ENCODE measurements around the gene DAPL1. TPM values are rescaled to one million over a fixed set of nuclear protein-coding genes. Genes with fewer than 3 reads are reported as not detected.

The DAPL1 gene
- total RNA-seq, 2 experiments from 2014 or later, result not detected

GRCh38 chr2:158761621-158762020 lies 33.5 kb upstream of the DAPL1 start:
- Mint-ChIP-seq H3K4me3 (no peak overlapping the region), H3K9me3 (no peaks in the 10 kb centered on the region), H3K36me3 (ENCODE audit: low read depth) (no peaks in the 10 kb centered on the region), H3K27me3 (peaks cover 2% of the 10 kb centered on the region), H3K27ac (no peak overlapping the region), H3K4me1 (no peaks in the 10 kb centered on the region)
- ChIA-PET CTCF (no interaction called here), POLR2A (no interaction called here)
- DNase-seq, result no peak

GRCh38 chr2:158762336-158762735 lies 32.8 kb upstream of the DAPL1 start:
- Mint-ChIP-seq H3K4me3 (no peak overlapping the region), H3K27ac (no peak overlapping the region), H3K9me3 (no peaks in the 10 kb centered on the region), H3K4me1 (no peaks in the 10 kb centered on the region), H3K27me3 (peaks cover 2% of the 10 kb centered on the region), H3K36me3 (ENCODE audit: low read depth) (no peaks in the 10 kb centered on the region)
- POLR2A ChIA-PET, result no interaction called here
- DNase-seq, result no peak
- CTCF ChIA-PET, result interaction anchor here (1.8 kb wide), 1 partner anchor 9 kb away, joined by 8 read pairs; no protein-coding TSS in a partner anchor

- Mint-ChIP-seq H3K4me1 (no peaks in the 10 kb centered on the region), H3K27me3 (peaks cover 4% of the 10 kb centered on the region), H3K9me3 (no peaks in the 10 kb centered on the region), H3K36me3 (ENCODE audit: low read depth) (no peaks in the 10 kb centered on the region), H3K4me3 (no peak overlapping the region), H3K27ac (no peak overlapping the region)
- no peak for DNase-seq
- CTCF ChIA-PET, result no interaction called here
- POLR2A ChIA-PET, result no interaction called here
These were observed 28.6 kb upstream of the DAPL1 start for GRCh38 chr2:158766524-158766923.

GRCh38 chr2:158772306-158773078 lies 22.6 kb upstream of the DAPL1 start:
- Mint-ChIP-seq H3K4me1 (no peaks in the 10 kb centered on the region), H3K27me3 (peaks cover 4% of the 10 kb centered on the region), H3K4me3 (no peak overlapping the region), H3K9me3 (no peaks in the 10 kb centered on the region), H3K27ac (no peak overlapping the region), H3K36me3 (ENCODE audit: low read depth) (no peaks in the 10 kb centered on the region)
- DNase-seq, result no peak
- CTCF ChIA-PET, result no interaction called here
- POLR2A ChIA-PET, result no interaction called here

GRCh38 chr2:158773121-158773520 lies 22.0 kb upstream of the DAPL1 start:
- DNase-seq, result no peak
- Mint-ChIP-seq H3K9me3 (no peaks in the 10 kb centered on the region), H3K4me1 (no peaks in the 10 kb centered on the region), H3K36me3 (ENCODE audit: low read depth) (no peaks in the 10 kb centered on the region), H3K4me3 (no peak overlapping the region), H3K27ac (no peak overlapping the region), H3K27me3 (peaks cover 5% of the 10 kb centered on the region)
- POLR2A ChIA-PET, result no interaction called here
- CTCF ChIA-PET, result no interaction called here

- Mint-ChIP-seq H3K9me3 (no peaks in the 10 kb centered on the region), H3K27me3 (peaks cover 6% of the 10 kb centered on the region), H3K27ac (no peak overlapping the region), H3K4me3 (no peak overlapping the region), H3K4me1 (no peaks in the 10 kb centered on the region), H3K36me3 (ENCODE audit: low read depth) (no peaks in the 10 kb centered on the region)
- ChIA-PET POLR2A (no interaction called here), CTCF (interaction anchor here (1.1 kb wide), 1 partner anchor 750 kb away, joined by 3 read pairs; no protein-coding TSS in a partner anchor)
- DNase-seq, result no peak
These were observed 20.4 kb upstream of the DAPL1 start for GRCh38 chr2:158774681-158775080.

GRCh38 chr2:158775273-158776027 lies 19.7 kb upstream of the DAPL1 start:
- H3K27me3 Mint-ChIP-seq, result peaks cover 6% of the 10 kb centered on the region
- CTCF ChIA-PET, result no interaction called here

GRCh38 chr2:158776231-158776630 lies 18.9 kb upstream of the DAPL1 start:
- Mint-ChIP-seq H3K36me3 (ENCODE audit: low read depth) (no peaks in the 10 kb centered on the region), H3K4me3 (no peak overlapping the region), H3K9me3 (no peaks in the 10 kb centered on the region), H3K4me1 (no peaks in the 10 kb centered on the region), H3K27me3 (peaks cover 6% of the 10 kb centered on the region), H3K27ac (no peak overlapping the region)
- ChIA-PET POLR2A (no interaction called here), CTCF (no interaction called here)
- DNase-seq, result no peak

More at GRCh38 chr2:158775273-158776027, 19.7 kb upstream of the DAPL1 start:
- no peak for DNase-seq
- no peak overlapping the region for H3K4me3 Mint-ChIP-seq
- no peaks in the 10 kb centered on the region for H3K4me1 Mint-ChIP-seq
- no peaks in the 10 kb centered on the region for H3K9me3 Mint-ChIP-seq
- H3K36me3 Mint-ChIP-seq (ENCODE audit: low read depth), result no peaks in the 10 kb centered on the region
- POLR2A ChIA-PET, result no interaction called here
- no peak overlapping the region for H3K27ac Mint-ChIP-seq

- Mint-ChIP-seq H3K4me1 (no peaks in the 10 kb centered on the region), H3K36me3 (ENCODE audit: low read depth) (no peaks in the 10 kb centered on the region), H3K27ac (no peak overlapping the region), H3K4me3 (no peak overlapping the region), H3K9me3 (no peaks in the 10 kb centered on the region), H3K27me3 (peaks cover 6% of the 10 kb centered on the region)
- DNase-seq, result no peak
- ChIA-PET CTCF (no interaction called here), POLR2A (no interaction called here)
These were observed 18.0 kb upstream of the DAPL1 start for GRCh38 chr2:158777077-158777476.

- Mint-ChIP-seq H3K9me3 (no peaks in the 10 kb centered on the region), H3K27me3 (peaks cover 6% of the 10 kb centered on the region), H3K27ac (no peak overlapping the region), H3K36me3 (ENCODE audit: low read depth) (no peaks in the 10 kb centered on the region), H3K4me3 (no peak overlapping the region), H3K4me1 (no peaks in the 10 kb centered on the region)
- CTCF ChIA-PET, result no interaction called here
- POLR2A ChIA-PET, result no interaction called here
- DNase-seq, result no peak
These were observed 16.9 kb upstream of the DAPL1 start for GRCh38 chr2:158778243-158778642.

- Mint-ChIP-seq H3K36me3 (ENCODE audit: low read depth) (no peaks in the 10 kb centered on the region), H3K27me3 (peaks cover 6% of the 10 kb centered on the region)
- no peak for DNase-seq
These were observed 15.5 kb upstream of the DAPL1 start for GRCh38 chr2:158779621-158780020.

GRCh38 chr2:158781353-158781961 lies 13.7 kb upstream of the DAPL1 start:
- H3K4me1 Mint-ChIP-seq, result no peaks in the 10 kb centered on the region
- ChIA-PET CTCF (no interaction called here), POLR2A (no interaction called here)
- no peak overlapping the region for H3K27ac Mint-ChIP-seq
- no peak overlapping the region for H3K4me3 Mint-ChIP-seq
- no peaks in the 10 kb centered on the region for H3K36me3 Mint-ChIP-seq (ENCODE audit: low read depth)
- DNase-seq, result no peak
- H3K9me3 Mint-ChIP-seq, result no peaks in the 10 kb centered on the region
- H3K27me3 Mint-ChIP-seq, result peaks cover 6% of the 10 kb centered on the region

More at GRCh38 chr2:158779621-158780020, 15.5 kb upstream of the DAPL1 start:
- Mint-ChIP-seq H3K4me1 (no peaks in the 10 kb centered on the region), H3K9me3 (no peaks in the 10 kb centered on the region), H3K27ac (no peak overlapping the region), H3K4me3 (no peak overlapping the region)
- CTCF ChIA-PET, result no interaction called here
- POLR2A ChIA-PET, result interaction anchor here (0.7 kb wide), 1 partner anchor 614 kb away, joined by 3 read pairs; no protein-coding TSS in a partner anchor

GRCh38 chr2:158782136-158782535 lies 13.0 kb upstream of the DAPL1 start:
- Mint-ChIP-seq H3K36me3 (ENCODE audit: low read depth) (no peaks in the 10 kb centered on the region), H3K9me3 (no peaks in the 10 kb centered on the region), H3K27ac (no peak overlapping the region), H3K27me3 (peaks cover 5% of the 10 kb centered on the region), H3K4me1 (no peaks in the 10 kb centered on the region), H3K4me3 (no peak overlapping the region)
- no peak for DNase-seq
- POLR2A ChIA-PET, result no interaction called here
- CTCF ChIA-PET, result no interaction called here
